ENCODE measurements around the gene GRM7. TPM values are rescaled to one million over a fixed set of nuclear protein-coding genes. Genes with fewer than 3 reads are reported as not detected.

The GRM7 gene
- total RNA-seq, 4 donors from 2014 or later: not detected

- in situ Hi-C loops (cut with MboI; ENCODE audit: low sequenced_read_pairs in 4 of 4) (no loop called here), intact Hi-C loops (cut with DNase I; ENCODE audit: low total_unique reads) (no loop called here)
- ATAC-seq: no peak
- Histone ChIP-seq H3K36me3 (no peaks in the 10 kb centered on the region), H3K4me1 (no peaks in the 10 kb centered on the region), H3K27me3 (no peaks in the 10 kb centered on the region), H3K27ac (no peak overlapping the region), H3K4me3 (no peak overlapping the region), H3K9me3 (no peaks in the 10 kb centered on the region)
- DNase-seq: no peak
- TF ChIP-seq POLR2A (IDR thresholded peaks at IDR 0.05) (no peak), CTCF (IDR thresholded peaks at IDR 0.05 in 4 of 5, conservative IDR thresholded peaks at IDR 0.05 in 1 of 5) (no peak)
Observed at GRCh38 chr3:7397097-7397496, 536.2 kb downstream of the GRM7 start.

- H3K27me3 ChIP-seq: no peaks in the 10 kb centered on the region
- intact Hi-C loops (cut with DNase I; ENCODE audit: low total_unique reads): no loop called here
- TF ChIP-seq POLR2A (IDR thresholded peaks at IDR 0.05) (no peak), CTCF (IDR thresholded peaks at IDR 0.05 in 4 of 5, conservative IDR thresholded peaks at IDR 0.05 in 1 of 5) (no peak)
Observed at GRCh38 chr3:7400360-7400759, 539.4 kb downstream of the GRM7 start.

GRCh38 chr3:7401418-7401817 is 540.5 kb downstream of the GRM7 start:
- TF ChIP-seq CTCF (IDR thresholded peaks at IDR 0.05 in 4 of 5, conservative IDR thresholded peaks at IDR 0.05 in 1 of 5) (no peak), POLR2A (IDR thresholded peaks at IDR 0.05) (no peak)
- H3K27me3 ChIP-seq: no peaks in the 10 kb centered on the region
- intact Hi-C loops (cut with DNase I; ENCODE audit: low total_unique reads) (no loop called here), in situ Hi-C loops (cut with MboI; ENCODE audit: low sequenced_read_pairs in 4 of 4) (no loop called here)
- DNase-seq: no peak
- H3K4me3 ChIP-seq: no peak overlapping the region
- H3K4me1 ChIP-seq: no peaks in the 10 kb centered on the region
- no peak overlapping the region for H3K27ac ChIP-seq
- ATAC-seq: no peak
- H3K36me3 ChIP-seq: no peaks in the 10 kb centered on the region
- no peaks in the 10 kb centered on the region for H3K9me3 ChIP-seq

More at GRCh38 chr3:7400360-7400759, 539.4 kb downstream of the GRM7 start:
- in situ Hi-C loops (cut with MboI; ENCODE audit: low sequenced_read_pairs in 4 of 4): no loop called here
- H3K9me3 ChIP-seq: no peaks in the 10 kb centered on the region
- no peaks in the 10 kb centered on the region for H3K4me1 ChIP-seq
- ATAC-seq (no peak), DNase-seq (no peak)
- H3K4me3 ChIP-seq: no peak overlapping the region
- no peak overlapping the region for H3K27ac ChIP-seq
- H3K36me3 ChIP-seq: no peaks in the 10 kb centered on the region

GRCh38 chr3:7407107-7407506 is 546.2 kb downstream of the GRM7 start:
- in situ Hi-C loops (cut with MboI; ENCODE audit: low sequenced_read_pairs in 4 of 4) (no loop called here), intact Hi-C loops (cut with DNase I; ENCODE audit: low total_unique reads) (no loop called here)
- H3K36me3 ChIP-seq: no peaks in the 10 kb centered on the region
- no peak overlapping the region for H3K4me3 ChIP-seq
- H3K4me1 ChIP-seq: no peaks in the 10 kb centered on the region
- no peaks in the 10 kb centered on the region for H3K27me3 ChIP-seq
- DNase-seq (no peak), ATAC-seq (no peak)
- no peaks in the 10 kb centered on the region for H3K9me3 ChIP-seq
- no peak for TF ChIP-seq CTCF (IDR thresholded peaks at IDR 0.05 in 4 of 5, conservative IDR thresholded peaks at IDR 0.05 in 1 of 5)
- TF ChIP-seq POLR2A (IDR thresholded peaks at IDR 0.05): no peak
- H3K27ac ChIP-seq: no peak overlapping the region

GRCh38 chr3:7410782-7411181 is 549.9 kb downstream of the GRM7 start:
- TF ChIP-seq CTCF (IDR thresholded peaks at IDR 0.05 in 4 of 5, conservative IDR thresholded peaks at IDR 0.05 in 1 of 5): no peak
- TF ChIP-seq POLR2A (IDR thresholded peaks at IDR 0.05): no peak
- Histone ChIP-seq H3K27ac (no peak overlapping the region), H3K4me3 (no peak overlapping the region), H3K27me3 (no peaks in the 10 kb centered on the region), H3K36me3 (no peaks in the 10 kb centered on the region), H3K4me1 (no peaks in the 10 kb centered on the region), H3K9me3 (no peaks in the 10 kb centered on the region)
- ATAC-seq: no peak
- DNase-seq: no peak
- intact Hi-C loops (cut with DNase I; ENCODE audit: low total_unique reads) (no loop called here), in situ Hi-C loops (cut with MboI; ENCODE audit: low sequenced_read_pairs in 4 of 4) (no loop called here)

All from gastrocnemius medialis (tissue), 4 donors.